CD14-positive monocyte (primary cell): ENCODE data around the gene NTPCR. TPM values are rescaled to one million over a fixed set of nuclear protein-coding genes. Genes with fewer than 3 reads are reported as not detected.

Source experiments
- DNase-seq, 3 donors: peaks; one replicate each; pipeline ENCODE4 v3.0.0-alpha.2; 2011 to 2022
- H2AFZ ChIP-seq: 2 replicates; pipeline ENCODE4 v1.6.0; 2012; ENCODE audit warnings: mild to moderate bottlenecking, low read depth, low read length, inconsistent platforms; ENCODE audit not compliant: insufficient read depth, poor library complexity, severe bottlenecking
- H3K27ac ChIP-seq, 2 donors: 1 replicate in 1 of 2; 2 replicates in 1 of 2; pipeline ENCODE4 v1.5.1; 2012 to 2013; ENCODE audit warnings: low read length in 2 of 2, control low read depth in 1 of 2, inconsistent platforms in 1 of 2, low read depth in 1 of 2, mild to moderate bottlenecking in 1 of 2
- H3K27me3 ChIP-seq, 2 donors: one replicate each; pipeline versions ENCODE4 v1.6.0 to v1.6.1; 2011 to 2013; ENCODE audit warnings: low read length in 2 of 2; ENCODE audit not compliant: control insufficient read depth in 2 of 2, insufficient read depth in 2 of 2
- H3K36me3 ChIP-seq, 2 donors: replicated peaks in 1 of 2; 1 replicate in 1 of 2; 2 replicates in 1 of 2; pipeline versions ENCODE4 v1.5.1 to v1.6.1; 2012 to 2013; ENCODE audit warnings: low read length in 2 of 2, control low read depth in 1 of 2, inconsistent platforms in 1 of 2, mild to moderate bottlenecking in 1 of 2; ENCODE audit not compliant: insufficient read depth in 2 of 2, control insufficient read depth in 1 of 2
- H3K4me1 ChIP-seq, 2 donors: 1 replicate in 1 of 2; 2 replicates in 1 of 2; pipeline versions ENCODE4 v1.5.1 to v1.6.1; 2012 to 2013; ENCODE audit warnings: low read length in 2 of 2, control low read depth in 1 of 2, inconsistent platforms in 1 of 2, mild to moderate bottlenecking in 1 of 2, moderate library complexity in 1 of 2; ENCODE audit not compliant: insufficient read depth in 2 of 2, control insufficient read depth in 1 of 2
- H3K4me2 ChIP-seq: replicated peaks from 2 replicates; pipeline ENCODE3; 2012; ENCODE audit warnings: low read length, moderate library complexity, mild to moderate bottlenecking; ENCODE audit not compliant: poor library complexity, severe bottlenecking; ENCODE audit errors: extremely low read depth
- H3K4me3 ChIP-seq, 3 experiments: fragments of 200-600 bp in 1 of 3; sonication (generic) in 1 of 3; replicated peaks in 1 of 3; 1 replicate in 2 of 3; 2 replicates in 1 of 3; pipeline ENCODE4 v1.5.1; 2011 to 2013; ENCODE audit warnings: low read length in 3 of 3, mild to moderate bottlenecking in 3 of 3, control low read depth in 2 of 3, low read depth in 2 of 3, inconsistent platforms in 1 of 3, moderate library complexity in 1 of 3
- H3K79me2 ChIP-seq: 2 replicates; pipeline ENCODE4 v1.6.0; 2012; ENCODE audit warnings: mild to moderate bottlenecking, control low read depth, inconsistent platforms, low read length, moderate library complexity; ENCODE audit not compliant: insufficient read depth
- H3K9ac ChIP-seq: 2 replicates; pipeline ENCODE4 v1.6.0; 2017; ENCODE audit warnings: low read length, mild to moderate bottlenecking; ENCODE audit not compliant: insufficient read depth, poor library complexity, severe bottlenecking
- H3K9me3 ChIP-seq, 2 donors: replicated peaks in 1 of 2; 1 replicate in 1 of 2; 2 replicates in 1 of 2; pipeline versions ENCODE4 v1.5.1 to v1.6.1; 2012 to 2013; ENCODE audit warnings: low read length in 2 of 2, control low read depth in 1 of 2; ENCODE audit not compliant: control insufficient read depth in 1 of 2, insufficient read depth in 1 of 2
- H4K20me1 ChIP-seq: 2 replicates; pipeline ENCODE4 v1.6.0; 2012; ENCODE audit warnings: mild to moderate bottlenecking, low read length, control low read depth, moderate library complexity; ENCODE audit not compliant: insufficient read depth
- H3K27ac Mint-ChIP-seq, 7 donors: one replicate each; pipeline ENCODE4 v1.8.0; 2020; ENCODE audit warnings: mild to moderate bottlenecking in 7 of 7, mixed read lengths in 7 of 7, moderate library complexity in 6 of 7, inconsistent platforms in 2 of 7
- H3K27me3 Mint-ChIP-seq, 3 donors: one replicate each; pipeline ENCODE4 v1.8.0; 2021 to 2022; ENCODE audit warnings: low read depth in 3 of 3, mild to moderate bottlenecking in 3 of 3, mixed read lengths in 3 of 3, moderate library complexity in 3 of 3, inconsistent platforms in 1 of 3
- H3K36me3 Mint-ChIP-seq, 2 donors: one replicate each; pipeline ENCODE4 v1.8.0; 2020; ENCODE audit warnings: mixed read lengths in 2 of 2, inconsistent platforms in 1 of 2, mild to moderate bottlenecking in 1 of 2
- H3K4me1 Mint-ChIP-seq: one replicate; pipeline ENCODE4 v1.8.0; 2020; ENCODE audit warnings: mild to moderate bottlenecking, mixed read lengths
- H3K4me3 Mint-ChIP-seq, 2 donors: one replicate each; pipeline ENCODE4 v1.8.0; 2020; ENCODE audit warnings: mild to moderate bottlenecking in 2 of 2, mixed read lengths in 2 of 2, moderate library complexity in 1 of 2
- H3K9me3 Mint-ChIP-seq, 7 donors: one replicate each; pipeline ENCODE4 v1.8.0; 2020 to 2022; ENCODE audit warnings: mixed read lengths in 7 of 7, mild to moderate bottlenecking in 6 of 7, moderate library complexity in 6 of 7, inconsistent platforms in 2 of 7
- CTCF ChIP-seq: fragments of 200-600 bp; IDR thresholded peaks from one replicate; pipeline ENCODE4 v1.8.0; 2022; ENCODE audit warnings: antibody characterized with exemption, mild to moderate bottlenecking
- WGBS: methylation state at CpG from one replicate; pipeline ENCODE4 v1.1.5; 2013; ENCODE audit warnings: missing lambda C conversion rate; ENCODE audit not compliant: insufficient coverage; 5-methylcytosine and 5-hydroxymethylcytosine counted together
- intact Hi-C, 2 donors: fragments of 100-400 bp; cut with micrococcal nuclease; formaldehyde crosslinking; loops; one replicate each; pipeline versions ENCODE4 v1.15.0 to v1.15.1; 2023
- polyA plus RNA-seq, 3 donors: library from polyadenylated mRNA; depleted of rRNA in 1 of 3; unstranded in 2 of 3; stranded (reverse) in 1 of 3; fragments of 300-500 nt in 2 of 3; fragments of >200 nt in 1 of 3; fragmentation: Illumina TruSeq in 2 of 3; gene quantifications; 1 replicate in 2 of 3; 2 replicates in 1 of 3; pipeline ENCODE4 v1.2.3, GENCODE V29; 2012 to 2021

NTPCR gene
- polyA plus RNA-seq, 3 donors, result 8.6 to 42.0 (median 31.7) TPM

- peaks cover 11 to 12% of the 10 kb centered on the region in 2 donors for H3K9me3 ChIP-seq
- H3K27ac ChIP-seq, result no peak overlapping the region
- DNase-seq, result no peak
- no peaks in the 10 kb centered on the region for H3K27me3 ChIP-seq
- intact Hi-C loops, result no loop called here
- no peak overlapping the region for H3K9ac ChIP-seq
- H3K4me2 ChIP-seq, result no peak overlapping the region
- no peak for TF ChIP-seq CTCF
- H2AFZ ChIP-seq, result no peak overlapping the region
- no peaks in the 10 kb centered on the region for H3K79me2 ChIP-seq
- peak overlapping the region in 2 of 7 donors; percentile 35 to 66 for H3K27ac Mint-ChIP-seq
- peaks cover 70 to 76% of the 10 kb centered on the region in 2 donors for H3K36me3 Mint-ChIP-seq
- H3K4me3 ChIP-seq, result no peak overlapping the region
- H3K4me1 Mint-ChIP-seq, result peaks cover 12% of the 10 kb centered on the region
- no peaks in the 10 kb centered on the region for H4K20me1 ChIP-seq
- no peak overlapping the region for H3K4me3 Mint-ChIP-seq
- H3K4me1 ChIP-seq, result peaks cover under 1 to 4% of the 10 kb centered on the region in 2 donors
- H3K9me3 Mint-ChIP-seq, result peaks cover 13 to 26% (median 16%) of the 10 kb centered on the region in 7 donors
- H3K27me3 Mint-ChIP-seq, result peaks cover 0 to 2% (median 1%) of the 10 kb centered on the region in 3 donors
- 100% methylated on average over 4 of the region's 5 CpGs for WGBS
- H3K36me3 ChIP-seq, result peaks cover 36 to 70% of the 10 kb centered on the region in 2 donors
These were observed 18.0 kb downstream of the NTPCR start for GRCh38 chr1:232968391-232968790.

- intact Hi-C loops, result no loop called here
- no peaks in the 10 kb centered on the region for H3K4me1 ChIP-seq
- H3K9ac ChIP-seq, result no peak overlapping the region
- no peak for TF ChIP-seq CTCF
- peaks cover 9% of the 10 kb centered on the region for H3K4me1 Mint-ChIP-seq
- no peak overlapping the region for H3K4me2 ChIP-seq
- H3K36me3 Mint-ChIP-seq, result peaks cover 76 to 78% of the 10 kb centered on the region in 2 donors
- peaks cover 19 to 30% (median 21%) of the 10 kb centered on the region in 7 donors for H3K9me3 Mint-ChIP-seq
- H3K9me3 ChIP-seq, result peaks cover 12 to 17% of the 10 kb centered on the region in 2 donors
- no peaks in the 10 kb centered on the region for H3K79me2 ChIP-seq
- H3K4me3 ChIP-seq, result no peak overlapping the region
- peaks cover 36 to 76% of the 10 kb centered on the region in 2 donors for H3K36me3 ChIP-seq
- H4K20me1 ChIP-seq, result no peaks in the 10 kb centered on the region
- peaks cover 0 to 2% (median under 1%) of the 10 kb centered on the region in 3 donors for H3K27me3 Mint-ChIP-seq
- DNase-seq, result peak in 1 of 3 donors; percentile 20
- no peak overlapping the region for H3K27ac ChIP-seq
- H3K27ac Mint-ChIP-seq, result peak overlapping the region in 1 of 7 donors; percentile 2
- no peaks in the 10 kb centered on the region for H3K27me3 ChIP-seq
- no peak overlapping the region for H3K4me3 Mint-ChIP-seq
- H2AFZ ChIP-seq, result no peak overlapping the region
- WGBS, result no CpG with 5 or more reads among the region's 3 CpGs
These were observed 18.6 kb downstream of the NTPCR start for GRCh38 chr1:232968965-232969364.
